Measurements from ENCODE around the gene NDUFA5.
A peak's percentile ranks its signal among the peaks of the same experiment; 100 is the strongest.
"Not testable (repeated sequence)": the region's sequence is repeated elsewhere in the genome, so short reads cannot be mapped to it uniquely, and the experiment has no call there.

NDUFA5 gene

DNA sequence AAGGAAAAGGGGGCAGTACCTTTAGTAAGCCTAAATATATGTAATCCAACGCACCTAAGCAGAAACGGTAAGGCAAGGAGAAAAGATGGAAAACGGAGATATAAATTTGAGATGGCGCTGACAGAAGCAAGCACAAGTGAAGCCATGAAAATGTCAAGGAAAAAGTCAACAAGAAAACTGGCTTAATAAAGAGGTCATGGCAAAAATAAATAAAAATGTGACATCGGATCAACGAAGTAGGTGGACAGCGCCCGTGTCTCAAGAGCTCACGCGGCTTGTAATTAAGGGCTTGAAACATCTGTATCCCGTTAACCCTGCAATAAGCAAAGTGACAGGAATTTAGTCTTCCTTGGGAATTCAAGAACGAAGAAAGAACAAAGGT lies 611 bp downstream of the NDUFA5 start:
- no peak for DNase-seq (ENCODE audit: low read depth in 2 of 2)

DNA sequence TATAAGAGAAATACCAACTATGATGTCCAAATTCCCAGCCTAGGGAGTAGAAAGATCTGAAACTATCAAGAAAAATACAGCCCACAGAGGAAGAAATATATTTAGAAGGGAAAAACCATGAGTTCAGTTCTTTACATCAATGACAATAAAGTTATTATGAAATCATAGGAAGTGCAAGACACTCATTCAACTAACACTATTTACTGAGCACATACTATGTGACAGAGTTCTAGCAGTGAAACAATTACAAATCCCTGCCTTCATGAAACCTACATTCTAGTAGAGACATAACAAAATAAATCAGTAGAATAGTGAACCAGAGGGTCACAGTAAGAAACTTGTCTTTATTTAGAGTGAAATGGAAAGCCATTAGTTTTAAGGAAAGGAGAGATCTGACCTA lies 2.1 kb downstream of the NDUFA5 start:
- no peak for DNase-seq (ENCODE audit: low read depth in 2 of 2)

DNA sequence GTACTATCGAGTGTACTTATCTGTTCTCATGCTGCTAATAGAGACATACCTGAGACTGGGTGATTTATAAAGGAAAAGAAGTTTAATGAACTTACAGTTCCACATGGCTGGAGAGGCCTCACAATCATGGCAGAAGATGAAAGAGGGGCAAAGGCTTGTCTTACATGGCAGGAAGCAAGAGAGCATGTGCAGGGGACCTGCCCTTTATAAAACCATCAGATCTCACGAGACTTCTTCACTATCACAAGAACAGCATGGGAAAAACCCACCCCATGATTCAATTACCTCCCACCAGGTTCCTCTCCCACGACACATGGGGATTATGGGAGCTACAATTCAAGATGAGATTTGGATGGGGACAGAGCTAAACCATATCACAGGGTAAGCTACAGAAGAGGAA lies 4.5 kb downstream of the NDUFA5 start:
- no peak for DNase-seq (ENCODE audit: low read depth in 2 of 2)

DNA sequence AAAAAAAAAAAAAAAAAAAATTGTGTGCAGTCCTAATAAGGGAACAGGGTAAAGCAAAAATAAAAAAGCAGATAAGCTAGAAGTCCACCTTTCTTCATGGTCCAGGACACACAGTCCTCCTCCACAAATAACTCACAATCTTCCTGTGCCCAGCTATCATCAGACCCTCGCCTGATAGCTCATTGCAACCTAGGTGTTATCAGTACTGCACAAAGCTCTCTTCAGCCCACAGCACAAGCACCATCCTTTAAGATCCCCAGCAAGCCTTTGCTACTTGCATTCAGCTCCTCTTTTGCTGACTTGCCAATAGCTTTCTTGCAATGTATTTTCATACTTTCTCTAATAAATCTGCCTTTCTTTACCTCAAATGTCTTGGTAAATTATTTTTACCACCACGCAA lies 5.0 kb downstream of the NDUFA5 start:
- DNase-seq (ENCODE audit: low read depth in 2 of 2) = no peak

DNA sequence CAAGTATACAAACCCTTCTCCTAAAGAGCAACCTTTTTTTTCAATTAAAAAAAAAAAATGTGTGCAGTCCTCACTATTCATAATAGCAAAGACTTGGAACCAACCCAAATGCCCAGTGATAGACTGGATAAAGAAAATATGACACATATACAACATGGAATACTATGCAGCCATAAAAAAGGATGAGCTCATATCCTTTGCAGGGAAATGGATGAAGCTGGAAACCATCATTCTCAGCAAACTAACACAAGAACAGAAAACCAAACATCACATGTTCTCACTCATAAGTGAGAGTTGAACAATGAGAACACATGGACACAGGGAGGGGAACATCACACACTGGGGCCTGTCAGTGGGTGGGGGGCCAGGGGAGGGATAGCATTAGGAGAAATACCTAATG lies 5.5 kb downstream of the NDUFA5 start:
- DNase-seq (ENCODE audit: low read depth in 2 of 2) = not testable (repeated sequence)

DNA sequence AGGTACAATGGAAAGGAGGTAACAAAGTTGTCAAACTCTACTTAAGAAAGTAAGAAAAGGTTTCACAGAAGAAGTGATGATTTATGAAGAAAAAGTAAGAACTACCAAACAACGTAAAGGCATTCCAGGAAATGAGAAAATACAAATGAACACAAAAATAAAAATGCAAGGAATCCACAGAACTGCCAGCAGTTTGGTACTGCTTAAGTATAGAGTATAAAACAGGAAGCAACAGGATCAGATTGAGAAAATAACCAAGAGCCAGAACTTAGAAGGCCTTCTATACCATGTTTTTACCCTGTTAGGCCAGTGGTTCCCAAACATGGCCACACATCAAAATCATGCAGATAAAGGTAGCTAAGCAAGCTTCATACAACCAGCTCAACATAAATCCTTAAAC lies 9.2 kb downstream of the NDUFA5 start:
- no peak for DNase-seq (ENCODE audit: low read depth in 2 of 2)

DNA sequence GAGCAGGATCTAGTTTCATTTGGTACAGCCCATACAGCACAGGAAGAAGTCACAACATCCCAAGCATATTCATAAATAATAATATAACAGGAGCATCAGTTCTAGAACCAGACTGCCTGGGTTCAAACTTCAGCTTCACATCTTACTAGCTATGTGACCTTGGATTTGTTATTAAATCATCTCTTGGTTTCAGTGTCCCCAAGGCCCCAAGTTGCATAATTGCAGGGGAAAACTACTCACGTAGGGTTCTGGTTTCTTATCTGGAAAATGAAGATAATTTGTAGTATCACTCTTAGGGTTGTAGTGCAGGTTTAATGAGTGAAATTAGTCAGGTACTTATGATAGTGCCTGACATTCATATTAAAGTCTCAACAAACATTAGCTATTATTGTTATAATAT lies 17.7 kb downstream of the NDUFA5 start:
- no peak for DNase-seq (ENCODE audit: low read depth in 2 of 2)

DNA sequence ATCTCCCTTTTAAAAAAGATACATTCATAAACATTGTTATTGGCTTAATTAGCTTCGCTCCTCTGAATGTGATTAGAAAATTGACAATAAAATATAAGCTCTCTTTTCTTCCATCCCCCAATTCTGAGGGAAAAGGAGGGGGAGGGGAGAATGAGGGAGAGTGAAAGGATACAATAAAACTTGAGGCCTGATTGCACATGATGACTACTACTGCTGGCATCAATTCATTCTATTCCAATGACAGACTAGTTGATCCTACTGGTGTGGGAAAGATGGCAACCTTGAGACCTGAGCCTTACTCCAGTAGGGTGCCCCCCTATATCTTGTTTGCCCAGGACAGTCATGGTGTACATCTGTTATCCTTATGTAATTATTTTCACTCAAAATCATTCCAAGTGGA lies 18.7 kb downstream of the NDUFA5 start:
- no peak for DNase-seq (ENCODE audit: low read depth in 2 of 2)

DNA sequence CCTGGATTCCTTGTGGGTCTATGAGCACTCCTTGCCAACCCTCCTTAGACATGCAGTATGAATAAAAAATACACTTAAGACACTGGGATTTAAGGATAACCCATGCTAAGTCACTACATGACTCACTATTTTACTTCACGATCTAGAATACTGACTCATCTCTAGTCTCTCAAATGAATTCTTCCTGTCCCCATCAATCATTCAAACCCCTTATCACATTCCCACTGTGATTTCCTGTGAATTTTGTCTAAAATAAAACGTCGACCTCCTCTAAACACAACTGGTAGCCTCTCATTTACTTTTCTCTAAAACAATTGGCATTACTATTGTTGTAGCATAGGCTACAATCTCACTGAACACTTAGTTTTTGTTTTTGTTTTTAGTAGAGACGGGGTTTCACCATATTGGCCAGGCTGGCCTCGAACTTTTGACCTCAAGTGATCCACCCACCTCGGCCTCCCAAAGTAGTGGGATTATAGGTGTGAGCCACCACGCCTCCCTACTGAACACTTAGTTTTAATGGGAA lies 19.4 kb downstream of the NDUFA5 start:
- DNase-seq (ENCODE audit: low read depth in 2 of 2) = no peak

- DNase-seq (ENCODE audit: low read depth in 2 of 2) = no peak
Observed at GRCh38 chr7:123537026-123537642, 20.5 kb downstream of the NDUFA5 start.

- DNase-seq (ENCODE audit: low read depth in 2 of 2) = no peak
Observed at GRCh38 chr7:123535517-123535916, 22.1 kb downstream of the NDUFA5 start.

DNA sequence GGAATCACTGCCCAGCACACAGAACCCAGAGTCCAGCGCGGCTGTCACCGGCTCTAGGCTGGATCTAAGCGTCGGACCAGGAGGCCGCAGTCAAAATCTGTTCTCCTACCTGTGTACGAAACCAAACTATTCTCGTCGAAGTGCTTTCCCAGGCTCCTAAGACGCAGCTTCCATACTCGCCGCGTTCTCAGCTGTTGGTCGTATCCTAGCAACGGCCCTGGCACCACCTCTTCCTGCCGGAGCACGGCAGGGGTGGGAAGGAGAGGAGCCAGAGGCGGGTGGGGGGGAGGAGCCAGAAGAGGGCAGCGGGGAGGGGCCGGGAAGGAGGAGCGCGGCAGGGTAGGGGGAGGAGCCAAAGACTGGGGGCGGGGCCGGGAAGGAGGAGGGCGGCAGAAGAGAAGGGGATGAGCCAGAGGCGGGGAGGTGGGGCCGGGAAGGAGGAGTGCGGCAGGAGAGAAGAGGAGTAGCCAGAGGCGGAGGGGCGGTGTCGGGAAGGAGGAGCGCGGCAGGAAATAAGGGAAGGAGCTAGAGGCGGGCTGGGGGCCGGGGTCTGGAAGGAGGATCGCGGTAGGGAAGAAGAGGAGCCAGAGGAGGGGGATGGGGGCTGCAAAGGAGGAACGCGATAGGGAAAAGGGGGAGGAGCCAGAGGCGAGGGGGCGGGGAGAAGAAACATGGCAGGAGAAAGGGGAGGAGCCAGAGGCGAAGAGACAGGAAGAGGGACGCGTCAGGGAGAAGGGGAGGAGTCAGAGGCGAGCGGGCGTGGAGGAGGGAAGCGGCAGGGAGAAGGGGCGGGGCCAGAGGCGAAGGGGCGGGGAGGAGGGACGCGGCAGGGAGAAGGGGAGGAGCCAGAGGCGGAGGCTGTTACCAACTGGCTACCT lies 23.0 kb downstream of the NDUFA5 start, which contains the start of gene IQUB:
Gene IQUB, minus strand, starts transcription at position 213 of the 878 bp plus-strand sequence. CDS start 22,255 bp downstream, outside the sequence.
- DNase-seq (ENCODE audit: low read depth in 2 of 2) = peak; percentile 98

DNA sequence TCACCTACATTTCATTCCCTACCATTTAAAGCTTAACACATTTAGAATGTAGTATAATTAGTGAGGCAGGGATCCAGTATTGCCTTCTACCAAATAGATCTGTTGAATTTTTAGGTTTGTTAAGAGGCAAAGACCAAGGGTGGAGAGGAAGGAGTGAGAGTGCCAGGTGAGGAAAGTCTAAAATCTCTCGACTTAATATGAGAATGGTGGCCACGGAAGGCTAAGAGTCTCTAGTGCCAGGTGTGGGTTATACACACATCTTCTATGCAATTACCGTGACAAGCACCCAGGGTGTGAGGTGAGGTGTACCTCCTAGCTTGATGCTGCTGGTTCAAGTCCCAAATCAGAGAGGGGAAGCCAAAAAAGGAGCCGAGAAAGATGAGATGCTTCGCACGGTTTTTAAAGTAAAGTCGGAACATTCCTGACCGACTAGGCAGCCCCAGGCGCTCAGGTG lies 23.7 kb downstream of the NDUFA5 start:
- DNase-seq (ENCODE audit: low read depth in 2 of 2) = no peak

DNA sequence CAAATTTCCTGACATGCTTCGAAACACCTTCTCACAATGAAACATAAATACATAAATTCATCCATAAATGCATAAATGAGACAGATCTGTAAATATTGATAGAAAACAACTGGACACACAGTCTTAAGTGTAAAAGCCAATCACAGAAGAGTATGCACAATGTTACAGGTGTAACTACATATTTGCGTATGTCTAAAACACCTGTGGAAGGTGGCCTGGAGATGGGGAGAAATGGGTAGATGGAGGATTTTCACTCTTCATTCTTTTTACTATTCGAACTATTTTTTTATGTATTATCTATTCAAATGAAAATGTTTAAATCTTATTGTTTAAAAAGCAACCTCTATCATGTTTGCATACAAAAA lies 24.1 kb downstream of the NDUFA5 start:
- no peak for DNase-seq (ENCODE audit: low read depth in 2 of 2)

- DNase-seq (ENCODE audit: low read depth in 2 of 2) = not testable (repeated sequence)
Observed at GRCh38 chr7:123532788-123533552, 24.6 kb downstream of the NDUFA5 start.

- not testable (repeated sequence) for DNase-seq (ENCODE audit: low read depth in 2 of 2)
Observed at GRCh38 chr7:123532343-123532742, 25.3 kb downstream of the NDUFA5 start.

GRCh38 chr7:123530035-123530591 lies 27.5 kb downstream of the NDUFA5 start:
- DNase-seq (ENCODE audit: low read depth in 2 of 2) = not testable (repeated sequence)

- DNase-seq (ENCODE audit: low read depth in 2 of 2) = no peak
Observed at GRCh38 chr7:123528265-123528664, 29.4 kb downstream of the NDUFA5 start.

DNA sequence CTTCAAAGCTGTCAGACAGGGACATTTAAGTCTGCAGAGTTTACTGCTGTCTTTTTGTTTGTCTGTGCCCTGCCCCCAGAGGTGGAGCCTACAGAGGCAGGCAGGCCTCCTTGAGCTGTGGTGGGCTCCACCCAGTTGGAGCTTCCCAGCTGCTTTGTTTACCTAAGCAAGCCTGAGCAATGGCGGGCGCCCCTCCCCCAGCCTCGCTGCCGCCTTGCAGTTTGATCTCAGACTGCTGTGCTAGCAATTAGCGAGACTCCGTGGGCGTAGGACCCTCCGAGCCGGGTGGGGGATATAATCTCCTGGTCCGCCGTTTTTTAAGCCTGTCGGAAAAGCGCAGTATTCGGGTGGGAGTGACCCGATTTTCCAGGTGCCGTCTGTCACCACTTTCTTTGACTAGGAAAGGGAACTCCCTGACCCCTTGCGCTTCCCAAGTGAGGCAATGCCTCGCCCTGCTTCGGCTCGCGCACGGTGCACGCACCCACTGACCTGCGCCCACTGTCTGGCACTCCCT lies 29.8 kb downstream of the NDUFA5 start:
- DNase-seq (ENCODE audit: low read depth in 2 of 2) = not testable (repeated sequence)

DNA sequence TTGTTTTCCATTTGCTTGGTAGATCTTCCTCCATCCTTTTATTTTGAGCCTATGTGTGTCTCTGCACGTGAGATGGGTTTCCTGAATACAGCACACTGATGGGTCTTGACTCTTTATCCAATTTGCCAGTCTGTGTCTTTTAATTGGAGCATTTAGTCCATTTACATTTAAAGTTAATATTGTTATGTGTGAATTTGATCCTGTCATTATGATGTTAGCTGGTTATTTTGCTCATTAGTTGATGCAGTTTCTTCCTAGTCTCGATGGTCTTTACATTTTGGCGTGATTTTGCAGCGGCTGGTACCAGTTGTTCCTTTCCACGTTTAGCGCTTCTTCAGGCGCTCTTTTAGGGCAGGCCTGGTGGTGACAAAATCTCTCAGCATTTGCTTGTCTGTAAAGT lies 31.1 kb downstream of the NDUFA5 start:
- not testable (repeated sequence) for DNase-seq (ENCODE audit: low read depth in 2 of 2)

GRCh38 chr7:123522066-123522465 lies 35.6 kb downstream of the NDUFA5 start:
- DNase-seq (ENCODE audit: low read depth in 2 of 2) = no peak

GRCh38 chr7:123505221-123505620 lies 52.4 kb downstream of the NDUFA5 start:
- DNase-seq (ENCODE audit: low read depth in 2 of 2) = no peak

All from stimulated activated CD4-positive, alpha-beta T cell treated with anti-CD3 and anti-CD28 coated beads, Interleukin-4, amount 100 ng/mL, for 48 hours (primary cell).